Measurements from ENCODE around the gene SPECC1L. TPM values are rescaled to one million over a fixed set of nuclear protein-coding genes. Genes with fewer than 3 reads are reported as not detected.
"Not testable (repeated sequence)": the region's sequence is repeated elsewhere in the genome, so short reads cannot be mapped to it uniquely, and the experiment has no call there.

Gene SPECC1L
- total and polyA plus RNA-seq, 2 of the 8 experiments (the other 6 are each of a cell fraction or from before 2014, with no cell fraction given), result 15.7 to 61.6 TPM

DNA sequence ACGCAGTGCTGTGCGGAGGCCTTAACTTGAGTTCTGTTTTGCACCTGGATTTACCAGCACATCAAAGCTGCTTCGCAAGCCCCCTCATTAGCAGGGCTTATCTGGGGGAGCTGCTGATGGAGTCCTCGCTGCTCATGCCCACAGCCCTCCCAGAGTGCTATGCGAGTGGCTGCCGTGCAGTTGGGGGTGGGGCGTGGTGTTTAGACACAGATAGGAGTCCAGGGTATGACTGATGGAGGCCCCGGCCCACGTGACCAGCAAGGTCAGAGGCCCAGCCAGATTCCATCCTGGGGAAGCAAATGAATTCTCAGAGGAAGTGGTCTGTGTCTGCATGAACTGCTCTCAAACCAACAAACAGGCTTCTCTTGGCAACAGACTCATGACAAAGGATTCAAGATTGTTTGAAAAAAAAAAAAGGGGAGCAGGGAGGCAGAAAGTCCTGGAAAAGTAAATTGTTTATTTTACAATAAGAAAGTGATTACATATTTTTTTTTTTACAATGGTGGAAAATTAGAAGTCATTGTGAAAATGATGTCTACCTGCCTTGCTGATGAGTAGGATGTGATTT is 6.2 kb upstream of the SPECC1L start:
- H3K79me2 ChIP-seq (ENCODE audit: control insufficient read depth in 1 of 2, insufficient read depth in 2 of 2, low read length in 2 of 2); H4K20me1 ChIP-seq (replicated peaks in 1 of 2; ENCODE audit: control insufficient read depth in 1 of 2, insufficient read depth in 2 of 2, low read length in 2 of 2); H4K91ac ChIP-seq (replicated peaks; ENCODE audit: insufficient read length, low read length); H3K4me1 ChIP-seq (replicated peaks in 1 of 4; ENCODE audit: control insufficient read depth in 3 of 4, insufficient read depth in 4 of 4, low read length in 3 of 4); H4K8ac ChIP-seq (ENCODE audit: extremely low read depth, insufficient read depth, low read length); DNase-seq (ENCODE audit: low read depth in 1 of 2, low spot score in 2 of 2); H2BK12ac ChIP-seq (ENCODE audit: low read depth, low read length); H3K23ac ChIP-seq (ENCODE audit: insufficient read length); H3K4me3 ChIP-seq (ENCODE audit: extremely low read depth in 1 of 4, insufficient read depth in 2 of 4, low read depth in 3 of 4, low read length in 4 of 4); H3K14ac ChIP-seq (ENCODE audit: insufficient read length); H3K36me3 ChIP-seq (ENCODE audit: control insufficient read depth in 2 of 4, insufficient read depth in 4 of 4, low read length in 3 of 4); H3K18ac ChIP-seq (ENCODE audit: extremely low read depth, low read length); POLR2A ChIA-PET (ENCODE audit: partially characterized antibody); H3K56ac ChIP-seq (replicated peaks; ENCODE audit: insufficient read length, low read depth, low read length); H2AFZ ChIP-seq (ENCODE audit: low read length); H3K27ac ChIP-seq (ENCODE audit: low read depth, low read length); H4K5ac ChIP-seq (ENCODE audit: insufficient read length, low read depth, low read length); H3K27me3 ChIP-seq (replicated peaks in 1 of 4; ENCODE audit: control insufficient read depth in 3 of 4, extremely low read depth in 1 of 4, insufficient read depth in 3 of 4, low read length in 3 of 4); H3K9ac ChIP-seq (replicated peaks in 1 of 4; ENCODE audit: extremely low read depth in 1 of 4, low read depth in 3 of 4, low read length in 3 of 4); FAIRE-seq; H2AK5ac ChIP-seq (ENCODE audit: low read depth, low read length); H2BK120ac ChIP-seq (replicated peaks; ENCODE audit: low read depth, low read length); H3K79me1 ChIP-seq (ENCODE audit: low read depth, low read length); H3K4me2 ChIP-seq (ENCODE audit: insufficient read depth in 1 of 2, low read depth in 2 of 2, low read length in 2 of 2); H3K23me2 ChIP-seq (ENCODE audit: low read depth, low read length); H2BK5ac ChIP-seq (ENCODE audit: low read depth, low read length); H2BK20ac ChIP-seq (ENCODE audit: low read length); CTCF ChIA-PET (ENCODE audit: partially characterized antibody); H2BK15ac ChIP-seq (ENCODE audit: low read length); H3K9me3 ChIP-seq (ENCODE audit: insufficient read depth in 2 of 2, low read depth in 1 of 2, low read length in 1 of 2); H3K4ac ChIP-seq (replicated peaks; ENCODE audit: insufficient read length, low read depth, low read length): not testable (repeated sequence)
- WGBS, 2 experiments (ENCODE audit: extremely low coverage in 1 of 2, insufficient coverage in 1 of 2, insufficient read length in 1 of 2, insufficient replicate concordance in 2 of 2, low coverage in 1 of 2, low lambda C conversion rate in 2 of 2, missing lambda C conversion rate in 1 of 2), result 80% methylated on average over 2 of the region's 9 CpGs; no CpG with 5 or more reads in 1 of the 2 experiments
